ENCODE data around the gene NAB2.
"Not testable (repeated sequence)": the region's sequence is repeated elsewhere in the genome, so short reads cannot be mapped to it uniquely, and the experiment has no call there.

Gene NAB2

GRCh38 chr12:57088354-57089270 lies at the start of gene NAB2:
TSS of gene NAB2 (plus strand) at chr12:57089114. CDS start at chr12:57089272, 158 bp downstream.
- DNase-seq = peak; percentile 87

- DNase-seq = no peak
Observed at GRCh38 chr12:57040211-57040610, 48.7 kb upstream of the NAB2 start.

GRCh38 chr12:57040750-57041149 lies 48.2 kb upstream of the NAB2 start:
- no peak for DNase-seq

GRCh38 chr12:57042695-57043094 lies 46.2 kb upstream of the NAB2 start:
- no peak for DNase-seq

GRCh38 chr12:57044468-57044867 lies 44.4 kb upstream of the NAB2 start:
- DNase-seq = no peak

GRCh38 chr12:57044889-57045288 lies 44.0 kb upstream of the NAB2 start:
- no peak for DNase-seq

GRCh38 chr12:57046086-57046791 lies 42.7 kb upstream of the NAB2 start:
- no peak for DNase-seq

- DNase-seq = no peak
Observed at GRCh38 chr12:57046947-57047890, 41.7 kb upstream of the NAB2 start.

GRCh38 chr12:57047981-57048380 lies 40.9 kb upstream of the NAB2 start:
- no peak for DNase-seq

GRCh38 chr12:57048423-57049118 lies 40.3 kb upstream of the NAB2 start:
- DNase-seq = no peak

- no peak for DNase-seq
Observed at GRCh38 chr12:57049119-57049446, 39.8 kb upstream of the NAB2 start.

GRCh38 chr12:57049890-57050289 lies 39.0 kb upstream of the NAB2 start, which contains the start of gene MYO1A:
TSS of gene MYO1A (minus strand) at chr12:57050129. CDS start at chr12:57048323, 1,806 bp downstream.
- no peak for DNase-seq

GRCh38 chr12:57051011-57051410 lies 37.9 kb upstream of the NAB2 start:
- no peak for DNase-seq

- not testable (repeated sequence) for DNase-seq
Observed at GRCh38 chr12:57053146-57053545, 35.8 kb upstream of the NAB2 start.

- not testable (repeated sequence) for DNase-seq
Observed at GRCh38 chr12:57053901-57054300, 35.0 kb upstream of the NAB2 start.

- no peak for DNase-seq
Observed at GRCh38 chr12:57055824-57056223, 33.1 kb upstream of the NAB2 start.

- DNase-seq = no peak
Observed at GRCh38 chr12:57057067-57057751, 31.7 kb upstream of the NAB2 start.

- DNase-seq = no peak
Observed at GRCh38 chr12:57058454-57058853, 30.5 kb upstream of the NAB2 start.

GRCh38 chr12:57063991-57064685 lies 24.8 kb upstream of the NAB2 start:
- no peak for DNase-seq

GRCh38 chr12:57066245-57066644 lies 22.7 kb upstream of the NAB2 start:
- no peak for DNase-seq

- DNase-seq = no peak
Observed at GRCh38 chr12:57069523-57069922, 19.4 kb upstream of the NAB2 start.
